HepG2 (cell line): Measurements from ENCODE around the gene MGMT. TPM values are rescaled to one million over a fixed set of nuclear protein-coding genes. Genes with fewer than 3 reads are reported as not detected.

Experiments used
- ATAC-seq: fragments of 200-7000 bp; cut with Tn5 transposase; 3 replicates; pipeline ENCODE4 v1.9.1; 2020; ENCODE audit warnings: mild to moderate bottlenecking, moderate library complexity
- BruUV-seq: library from RNA; stranded (reverse); fragments of 400-500 nt; replicated peaks from 2 replicates; lab custom pipeline; 2021; lab: Mats Ljungman, UMichigan
- CTCF ChIA-PET: fragments of 300-600 bp; formaldehyde crosslinking; extraction: SDS; loops from one replicate; lab custom pipeline; 2021; ENCODE audit warnings: low total read pairs, inconsistent platforms, low intra/inter-chr PET ratio; lab: Yijun Ruan, JAX
- POLR2A ChIA-PET: fragments of 350-600 bp; sonication (Branson Sonifier 250); formaldehyde crosslinking; loops from one replicate; lab custom pipeline; 2020; ENCODE audit warnings: antibody characterized with exemption, inconsistent platforms; lab: Yijun Ruan, JAX
- DNase-seq: peaks from one replicate; pipeline ENCODE4 v3.0.0-alpha.2; 2015; ENCODE audit warnings: low spot score
- FAIRE-seq: peaks from 3 replicates; lab custom pipeline; 2011; peaks lifted over from hg19 to GRCh38; lab: Jason Lieb, UNC
- H2AFZ ChIP-seq: one replicate; pipeline ENCODE4 v1.6.1; 2011; ENCODE audit warnings: low read length, inconsistent platforms
- H3K27ac ChIP-seq: fragments of 300-600 bp; 3 replicates; pipeline ENCODE4 v1.8.0; 2011; ENCODE audit warnings: mixed run types, mild to moderate bottlenecking, mixed read lengths, low read length, inconsistent platforms; ENCODE audit not compliant: insufficient read depth; ENCODE audit errors: extremely low read length
- H3K27me3 ChIP-seq, 2 experiments: fragments of 200-600 bp in 1 of 2; 2 replicates in 1 of 2; 3 replicates in 1 of 2; pipeline versions ENCODE4 v1.6.0 to v1.8.0; 2011; ENCODE audit warnings: low read length in 2 of 2, mild to moderate bottlenecking in 2 of 2, moderate library complexity in 2 of 2, inconsistent platforms in 1 of 2; ENCODE audit not compliant: insufficient read depth in 2 of 2, control insufficient read depth in 1 of 2
- H3K36me3 ChIP-seq, 2 experiments: fragments of 200-600 bp in 1 of 2; replicated peaks in 1 of 2; 2 replicates in 1 of 2; 3 replicates in 1 of 2; pipeline versions ENCODE4 v1.5.1 to v1.8.0; 2011; ENCODE audit warnings: low read length in 2 of 2, inconsistent platforms in 1 of 2; ENCODE audit not compliant: insufficient read depth in 2 of 2, control insufficient read depth in 1 of 2
- H3K4me1 ChIP-seq: 2 replicates; pipeline ENCODE4 v1.5.1; 2012; ENCODE audit warnings: low read length, inconsistent platforms; ENCODE audit not compliant: insufficient read depth
- H3K4me2 ChIP-seq: 2 replicates; pipeline ENCODE4 v1.6.0; 2011; ENCODE audit warnings: low read depth, low read length, inconsistent platforms
- H3K4me3 ChIP-seq, 3 experiments: fragments of 200-600 bp in 1 of 3; sonication (generic), shearing (Covaris generic) in 1 of 3; replicated peaks in 1 of 3; 2 replicates each; pipeline ENCODE4 v1.5.1; 2011 to 2016; ENCODE audit warnings: low read length in 3 of 3, inconsistent platforms in 2 of 3, low read depth in 2 of 3, mild to moderate bottlenecking in 2 of 3, control low read depth in 1 of 3, mixed read lengths in 1 of 3; ENCODE audit not compliant: insufficient read depth in 1 of 3
- H3K79me2 ChIP-seq: one replicate; pipeline ENCODE4 v1.6.1; 2011; ENCODE audit warnings: low read length, inconsistent platforms; ENCODE audit not compliant: insufficient read depth
- H3K9ac ChIP-seq: 2 replicates; pipeline ENCODE4 v1.6.0; 2011; ENCODE audit warnings: mild to moderate bottlenecking, low read depth, low read length, inconsistent platforms; ENCODE audit not compliant: insufficient read depth
- H3K9me3 ChIP-seq: 2 replicates; pipeline ENCODE4 v1.5.1; 2012; ENCODE audit warnings: mild to moderate bottlenecking, low read length
- H4K20me1 ChIP-seq: 2 replicates; pipeline ENCODE4 v1.6.0; 2011; ENCODE audit warnings: inconsistent platforms, mild to moderate bottlenecking, low read length, moderate library complexity; ENCODE audit not compliant: insufficient read depth
- CCDC6 ChIP-seq: sonication (generic); formaldehyde crosslinking; IDR thresholded peaks from 2 replicates; pipeline ENCODE4 v1.8.1; 2022; ENCODE audit warnings: mild to moderate bottlenecking, missing genetic modification reagents, moderate library complexity
- ELF4 ChIP-seq: sonication (generic); formaldehyde crosslinking; IDR thresholded peaks from 2 replicates; pipeline ENCODE4 v1.5.0; 2020; ENCODE audit warnings: missing genetic modification reagents, mild to moderate bottlenecking, moderate library complexity, borderline replicate concordance
- FLYWCH1 ChIP-seq: sonication (generic); formaldehyde crosslinking; IDR thresholded peaks from 2 replicates; pipeline ENCODE4 v1.8.1; 2023; ENCODE audit warnings: mild to moderate bottlenecking, missing genetic modification reagents
- FOXO1 ChIP-seq: sonication (generic); formaldehyde crosslinking; IDR thresholded peaks from 2 replicates; pipeline ENCODE4 v1.4.0; 2020; ENCODE audit warnings: missing genetic modification reagents
- IRF2 ChIP-seq: IDR thresholded peaks from 2 replicates; pipeline ENCODE4 v1.6.1; 2018; ENCODE audit warnings: missing genetic modification reagents, missing compliant biosample characterization
- KLF12 ChIP-seq: sonication (generic); formaldehyde crosslinking; IDR thresholded peaks from 2 replicates; pipeline ENCODE4 v1.4.0; 2020; ENCODE audit warnings: missing genetic modification reagents, borderline replicate concordance
- NCOA1 ChIP-seq: sonication (generic); formaldehyde crosslinking; IDR thresholded peaks from 2 replicates; pipeline ENCODE4 v1.9.0; 2021; ENCODE audit warnings: missing genetic modification reagents
- RFX5 ChIP-seq: IDR thresholded peaks from 2 replicates; pipeline ENCODE4 v1.6.1; 2011; ENCODE audit warnings: low read depth, low read length, improper control_type of control experiment
- SIN3B ChIP-seq: fragments of 150-350 bp; IDR thresholded peaks from 2 replicates; pipeline ENCODE4 v1.6.1; 2014; ENCODE audit warnings: low read length
- TOPORS ChIP-seq: sonication (generic); formaldehyde crosslinking; IDR thresholded peaks from 2 replicates; pipeline ENCODE4 v1.8.0; 2023; ENCODE audit warnings: mild to moderate bottlenecking, missing genetic modification reagents
- YEATS4 ChIP-seq: sonication (generic); formaldehyde crosslinking; IDR thresholded peaks from 2 replicates; pipeline ENCODE4 v1.4.0; 2020; ENCODE audit warnings: missing genetic modification reagents, borderline replicate concordance
- ZC3H4 ChIP-seq: sonication (generic); formaldehyde crosslinking; IDR thresholded peaks from 2 replicates; pipeline ENCODE4 v1.4.0; 2020; ENCODE audit warnings: missing genetic modification reagents, borderline replicate concordance
- ZFP37 ChIP-seq: sonication (generic); formaldehyde crosslinking; IDR thresholded peaks from 2 replicates; pipeline ENCODE4 v1.4.0; 2020; ENCODE audit warnings: missing genetic modification reagents, borderline replicate concordance
- ZNF567 ChIP-seq: sonication (generic); formaldehyde crosslinking; IDR thresholded peaks from 2 replicates; pipeline ENCODE4 v1.8.1; 2023; ENCODE audit warnings: mild to moderate bottlenecking, missing genetic modification reagents, borderline replicate concordance
- ZNF577 ChIP-seq: sonication (generic); formaldehyde crosslinking; IDR thresholded peaks from 2 replicates; pipeline ENCODE4 v1.4.0; 2020; ENCODE audit warnings: mild to moderate bottlenecking, low read depth, missing genetic modification reagents, borderline replicate concordance
- ZNF609 ChIP-seq: sonication (generic); formaldehyde crosslinking; IDR thresholded peaks from 2 replicates; pipeline ENCODE4 v1.4.0; 2020; ENCODE audit warnings: mild to moderate bottlenecking, missing genetic modification reagents, borderline replicate concordance
- WGBS: methylation state at CpG from one replicate; pipeline ENCODE4 v1.1.6; 2017; ENCODE audit warnings: low lambda C conversion rate; 5-methylcytosine and 5-hydroxymethylcytosine counted together
- in situ Hi-C: cut with HindIII; loops from 2 replicates; pipeline ENCODE4 v1.10.0; 2017; ENCODE audit warnings: low pct_unique_long_range_greater_than_20kb; ENCODE audit not compliant: extremely low pct_ligation_motif_present
- intact Hi-C: fragments of 100-400 bp; cut with micrococcal nuclease; formaldehyde crosslinking; loops from one replicate; pipeline ENCODE4 v1.10.0; 2022; ENCODE audit not compliant: unreplicated experiment
- polyA plus RNA-seq, 8 experiments: library from polyadenylated mRNA; depleted of rRNA in 3 of 8; stranded (reverse) in 7 of 8; unstranded in 1 of 8; fragments of >200 nt; fragmentation: Illumina TruSeq in 4 of 8; extraction: Trizol in 4 of 8; gene quantifications; 2 replicates each; pipeline versions ENCODE4 v1.2.1 to v1.2.3, GENCODE V29; 2011 to 2016; ENCODE audit warnings: low read depth in 4 of 8, missing spikeins in 1 of 8, mixed read lengths in 1 of 8; ENCODE audit not compliant: insufficient read depth in 1 of 8
- total RNA-seq, 5 experiments: library from RNA; depleted of rRNA; stranded (reverse); fragments of >200 nt; fragmentation: Illumina TruSeq; extraction: Trizol; gene quantifications; 2 replicates each; pipeline ENCODE4 v1.2.3, GENCODE V29; 2016; ENCODE audit warnings: low read depth in 1 of 5

MGMT gene
- total and polyA plus RNA-seq, 2 of the 13 experiments (the other 11 are each of a cell fraction or from before 2014, with no cell fraction given): 12.0 to 19.5 TPM

- no peak for DNase-seq
- H3K9ac ChIP-seq: no peak overlapping the region
- ATAC-seq: no peak
- no peaks in the 10 kb centered on the region; a peak in 2 of 5 replicates for H3K36me3 ChIP-seq
- H2AFZ ChIP-seq: no peak overlapping the region
- H3K4me3 ChIP-seq: no peak overlapping the region
- ChIA-PET POLR2A (no interaction called here), CTCF (no interaction called here)
- FAIRE-seq: no peak
- H4K20me1 ChIP-seq: no peaks in the 10 kb centered on the region
- no TSS peak for BruUV-seq
- no peak overlapping the region for H3K4me2 ChIP-seq
- in situ Hi-C loops: no loop called here
- H3K79me2 ChIP-seq: no peaks in the 10 kb centered on the region
- no peak overlapping the region for H3K27ac ChIP-seq
- H3K27me3 ChIP-seq: no peaks in the 10 kb centered on the region
- intact Hi-C loops: no loop called here
- no peaks in the 10 kb centered on the region for H3K9me3 ChIP-seq
- 67% methylated on average over 6 of the region's 8 CpGs for WGBS
- TF ChIP-seq ZC3H4: no peak
- no peak for TF ChIP-seq IRF2 (CRISPR knock-in tag)
- TF ChIP-seq CCDC6 (CRISPR knock-in tag): no peak
- TF ChIP-seq NCOA1: no peak
- no peak for TF ChIP-seq ZNF567 (CRISPR knock-in tag)
- TF ChIP-seq ZFP37 (CRISPR knock-in tag): no peak
- no peak for TF ChIP-seq ZNF577
- TF ChIP-seq RFX5: no peak
- TF ChIP-seq SIN3B: no peak
- TF ChIP-seq KLF12 (CRISPR knock-in tag): no peak
- TF ChIP-seq FLYWCH1 (CRISPR knock-in tag): no peak
- TF ChIP-seq YEATS4 (CRISPR knock-in tag): no peak
- H3K4me1 ChIP-seq: no peaks in the 10 kb centered on the region
Measured at GRCh38 chr10:129653428-129653827, 186.4 kb downstream of the MGMT start.

- ChIA-PET POLR2A (no interaction called here), CTCF (no interaction called here)
- Histone ChIP-seq H2AFZ (no peak overlapping the region), H4K20me1 (no peaks in the 10 kb centered on the region), H3K4me1 (no peaks in the 10 kb centered on the region), H3K9ac (no peak overlapping the region), H3K27ac (no peak overlapping the region), H3K4me2 (no peak overlapping the region), H3K27me3 (no peaks in the 10 kb centered on the region), H3K4me3 (no peak overlapping the region), H3K9me3 (no peaks in the 10 kb centered on the region), H3K36me3 (no peaks in the 10 kb centered on the region; a peak in 2 of 5 replicates), H3K79me2 (no peaks in the 10 kb centered on the region)
- WGBS: 78% methylated on average over 6 of the region's 11 CpGs
- DNase-seq (no peak), FAIRE-seq (no peak), ATAC-seq (no peak)
- in situ Hi-C loops: no loop called here
- BruUV-seq: no TSS peak
- TF ChIP-seq FOXO1 (CRISPR knock-in tag) (no peak), ZNF609 (CRISPR knock-in tag) (no peak), ELF4 (CRISPR knock-in tag) (no peak), TOPORS (CRISPR knock-in tag) (no peak)
- intact Hi-C loops: no loop called here
Measured at GRCh38 chr10:129653861-129654260, 186.8 kb downstream of the MGMT start.
